Mucosa of stomach (tissue), 1 donor: ENCODE results near the gene NT5DC2.
"Not testable (repeated sequence)": the region's sequence is repeated elsewhere in the genome, so short reads cannot be mapped to it uniquely, and the experiment has no call there.

Source experiments
- H3K27me3 ChIP-seq: one replicate; pipeline ENCODE4 v1.7.0; 2013; ENCODE audit warnings: mild to moderate bottlenecking, low read length; ENCODE audit not compliant: control insufficient read depth, insufficient read depth
- H3K36me3 ChIP-seq: one replicate; pipeline ENCODE4 v1.7.0; 2013; ENCODE audit warnings: low read length; ENCODE audit not compliant: control insufficient read depth, insufficient read depth
- H3K4me1 ChIP-seq: one replicate; pipeline ENCODE4 v1.7.0; 2013; ENCODE audit warnings: mild to moderate bottlenecking, low read length; ENCODE audit not compliant: control insufficient read depth, insufficient read depth
- H3K4me3 ChIP-seq: one replicate; pipeline ENCODE4 v1.7.0; 2013; ENCODE audit warnings: low read length
- H3K9ac ChIP-seq: one replicate; pipeline ENCODE4 v1.7.0; 2013; ENCODE audit warnings: mild to moderate bottlenecking, low read length, moderate library complexity
- H3K9me3 ChIP-seq: one replicate; pipeline ENCODE4 v1.7.0; 2013; ENCODE audit warnings: mild to moderate bottlenecking, low read length, moderate library complexity; ENCODE audit not compliant: control insufficient read depth
- donor health status: Pancreatic carcinoma.

Gene NT5DC2

DNA sequence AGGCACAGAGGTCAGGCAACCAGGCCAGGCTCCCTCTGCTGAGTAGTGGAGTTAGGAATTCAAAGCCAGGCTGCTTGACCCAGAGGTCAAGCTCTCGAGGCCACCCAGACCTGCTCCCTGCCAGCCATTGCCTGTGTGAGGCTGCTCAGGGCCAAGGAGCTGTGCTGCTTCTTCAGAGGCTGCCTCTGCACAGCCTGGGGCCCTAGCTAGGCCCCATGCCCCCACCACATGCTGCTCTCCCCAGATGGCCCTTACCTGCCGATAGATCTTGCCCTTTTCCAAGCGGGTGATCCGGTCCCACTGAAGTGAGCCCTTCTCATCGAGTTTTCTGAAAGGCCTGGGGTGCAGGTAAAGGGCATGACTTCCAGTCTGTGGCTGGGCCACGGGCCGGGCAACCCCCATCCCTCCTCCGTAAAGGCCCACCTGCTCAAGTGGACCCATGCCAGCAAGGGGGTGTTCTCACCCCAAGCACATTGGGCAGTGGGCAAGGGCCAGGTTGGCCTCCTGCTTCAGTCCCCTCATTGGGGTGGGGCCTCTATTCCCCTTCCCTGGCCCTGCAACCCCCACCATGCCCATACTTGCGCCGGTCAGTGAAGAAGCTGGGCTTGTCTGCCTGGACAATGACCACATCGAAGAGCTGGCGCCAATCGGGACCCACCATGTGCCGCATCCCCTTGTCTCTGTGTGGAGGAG, 6.5 kb downstream of the NT5DC2 start:
- H3K9ac ChIP-seq = no peak overlapping the region
- no peaks in the 10 kb centered on the region for H3K9me3 ChIP-seq
- no peaks in the 10 kb centered on the region for H3K27me3 ChIP-seq
- H3K36me3 ChIP-seq = no peaks in the 10 kb centered on the region
- H3K4me1 ChIP-seq = no peaks in the 10 kb centered on the region
- no peak overlapping the region for H3K4me3 ChIP-seq

DNA sequence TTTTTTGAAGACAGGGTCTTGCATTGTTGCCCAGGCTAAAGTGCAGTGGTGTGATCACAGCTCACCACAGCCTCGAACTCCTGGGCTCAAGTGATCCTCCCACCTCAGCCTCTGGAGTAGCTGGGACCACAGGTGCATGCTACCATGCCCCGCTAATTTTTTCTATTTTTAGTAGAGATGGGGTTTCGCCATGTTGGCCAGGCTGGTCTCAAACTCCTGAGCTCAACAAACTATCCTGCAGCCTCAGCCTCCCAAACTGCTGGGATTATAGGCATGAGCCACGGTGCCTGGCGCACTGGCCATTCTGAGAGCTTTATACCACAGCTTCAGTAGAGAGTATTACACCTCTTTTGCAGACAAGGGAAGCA, 7.0 kb downstream of the NT5DC2 start:
- H3K4me3 ChIP-seq, H3K27me3 ChIP-seq, H3K9ac ChIP-seq, H3K36me3 ChIP-seq, H3K9me3 ChIP-seq, H3K4me1 ChIP-seq: not testable (repeated sequence)

DNA sequence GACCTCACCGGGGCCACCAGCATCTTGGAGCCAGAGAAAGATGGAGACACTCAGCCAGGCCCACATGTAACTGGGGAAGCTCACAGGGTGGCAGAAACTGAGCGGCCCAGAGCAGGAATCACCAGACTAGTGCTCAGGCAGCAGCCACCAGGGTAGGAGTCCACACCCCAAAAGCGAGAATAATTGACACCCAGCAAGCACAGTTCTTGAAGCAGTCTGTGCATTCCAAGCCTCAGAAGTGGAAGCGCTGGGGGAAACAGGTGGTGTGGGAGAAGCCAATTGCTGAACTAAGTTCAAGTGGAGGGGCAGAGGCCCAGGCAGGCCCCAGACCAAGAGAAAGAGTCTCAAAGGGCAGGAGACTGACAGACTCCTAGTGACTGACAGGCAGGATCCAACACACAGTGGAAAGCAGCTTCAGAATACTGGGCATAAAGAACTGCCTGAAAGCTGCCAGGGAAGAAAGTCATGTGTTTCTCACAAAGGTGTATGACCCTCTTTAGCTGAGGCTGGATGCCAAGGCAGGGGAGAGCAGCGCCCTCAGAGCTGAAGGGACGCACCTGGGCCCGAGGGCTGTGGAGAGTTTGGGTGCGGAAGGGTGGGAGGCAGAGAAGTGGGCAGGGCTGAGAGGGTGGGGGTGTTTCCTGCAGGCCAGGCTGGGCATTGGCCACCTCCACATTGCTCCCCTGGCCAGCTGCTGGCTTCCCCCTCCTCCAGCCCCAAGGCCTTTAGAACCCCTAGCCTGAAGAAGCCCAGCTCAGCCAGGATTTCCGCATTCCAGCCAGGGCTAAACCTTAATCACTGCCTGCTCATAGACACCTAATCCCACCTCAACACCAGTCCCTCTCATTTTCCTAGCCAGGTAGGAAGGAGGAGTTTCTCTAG, 7.7 kb downstream of the NT5DC2 start:
- no peaks in the 10 kb centered on the region for H3K36me3 ChIP-seq
- no peaks in the 10 kb centered on the region for H3K27me3 ChIP-seq
- no peak overlapping the region for H3K9ac ChIP-seq
- no peak overlapping the region for H3K4me3 ChIP-seq
- H3K4me1 ChIP-seq = no peaks in the 10 kb centered on the region
- no peaks in the 10 kb centered on the region for H3K9me3 ChIP-seq

DNA sequence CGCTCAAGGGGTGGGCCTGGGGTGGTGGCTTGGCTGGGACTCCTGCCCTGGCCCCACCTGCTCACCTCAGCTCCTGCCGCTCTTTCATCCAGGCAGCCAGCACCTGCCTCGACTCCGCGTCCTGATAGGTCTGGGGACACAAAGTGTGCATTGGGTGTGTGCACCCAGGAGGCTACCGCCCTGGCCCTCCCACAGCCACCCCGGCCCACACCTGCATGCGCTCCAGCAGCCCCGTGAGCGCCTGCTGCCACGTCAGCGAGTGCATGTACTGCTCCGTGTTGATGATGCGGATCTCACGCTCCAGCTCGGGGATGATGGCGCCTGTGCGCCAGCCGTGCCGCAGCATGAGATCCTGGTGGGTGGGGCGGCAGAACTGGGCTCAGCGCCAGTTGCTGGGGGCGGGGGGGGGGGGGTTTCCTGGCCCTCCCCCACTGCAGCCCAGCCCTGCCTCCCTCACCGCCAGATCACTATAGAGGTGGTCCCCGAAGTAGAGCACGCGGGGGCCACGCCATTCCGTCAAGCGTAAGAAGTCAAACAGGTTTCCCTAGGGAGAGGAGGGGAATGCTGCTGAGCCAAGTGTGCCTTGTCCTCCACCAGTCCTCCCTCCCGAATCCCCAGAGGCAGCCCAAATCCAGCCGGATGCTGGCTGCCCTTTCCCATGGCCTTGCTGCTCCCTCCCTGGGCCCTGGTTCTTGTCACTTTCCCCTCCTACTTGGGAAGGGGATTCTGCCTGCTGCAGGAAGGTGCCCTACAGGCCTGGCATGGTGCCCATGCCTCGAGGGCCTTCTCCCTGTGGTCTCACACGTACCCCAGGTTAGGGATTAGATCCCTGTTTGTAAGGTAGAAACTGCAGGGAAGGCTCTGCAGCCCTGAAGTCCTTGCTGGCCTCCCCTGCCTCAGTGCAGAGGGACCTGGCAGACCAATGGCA, 8.6 kb downstream of the NT5DC2 start:
- Histone ChIP-seq H3K27me3 (no peaks in the 10 kb centered on the region), H3K9me3 (no peaks in the 10 kb centered on the region), H3K4me1 (no peaks in the 10 kb centered on the region), H3K4me3 (no peak overlapping the region), H3K36me3 (no peaks in the 10 kb centered on the region), H3K9ac (no peak overlapping the region)

DNA sequence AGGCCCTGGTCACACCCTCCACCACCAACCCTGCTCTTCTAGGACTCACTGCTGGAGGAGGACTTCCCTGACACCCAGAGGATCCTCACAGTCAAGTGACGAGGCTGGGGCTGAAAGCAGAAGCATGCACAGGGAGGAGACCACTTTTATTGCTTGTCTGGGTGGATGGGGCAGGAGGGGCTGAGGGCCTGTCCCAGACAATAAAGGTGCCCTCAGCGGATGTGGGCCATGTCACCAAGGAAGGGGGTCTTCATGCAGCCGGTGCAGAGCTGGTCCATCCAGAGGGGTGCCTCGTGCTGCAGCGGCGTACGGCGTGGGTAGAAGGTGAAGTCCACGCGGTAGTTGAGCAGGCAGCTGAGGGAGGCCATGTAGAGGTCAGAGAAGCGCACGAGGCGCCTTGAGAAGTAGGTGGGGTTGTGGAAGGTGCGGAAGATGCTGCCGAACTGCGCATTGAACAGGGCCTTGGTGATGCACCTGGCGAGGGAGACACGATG, 9.4 kb downstream of the NT5DC2 start:
- no peak overlapping the region for H3K4me3 ChIP-seq
- H3K27me3 ChIP-seq = no peaks in the 10 kb centered on the region
- no peaks in the 10 kb centered on the region for H3K4me1 ChIP-seq
- H3K9ac ChIP-seq = no peak overlapping the region
- H3K36me3 ChIP-seq = no peaks in the 10 kb centered on the region
- no peaks in the 10 kb centered on the region for H3K9me3 ChIP-seq

DNA sequence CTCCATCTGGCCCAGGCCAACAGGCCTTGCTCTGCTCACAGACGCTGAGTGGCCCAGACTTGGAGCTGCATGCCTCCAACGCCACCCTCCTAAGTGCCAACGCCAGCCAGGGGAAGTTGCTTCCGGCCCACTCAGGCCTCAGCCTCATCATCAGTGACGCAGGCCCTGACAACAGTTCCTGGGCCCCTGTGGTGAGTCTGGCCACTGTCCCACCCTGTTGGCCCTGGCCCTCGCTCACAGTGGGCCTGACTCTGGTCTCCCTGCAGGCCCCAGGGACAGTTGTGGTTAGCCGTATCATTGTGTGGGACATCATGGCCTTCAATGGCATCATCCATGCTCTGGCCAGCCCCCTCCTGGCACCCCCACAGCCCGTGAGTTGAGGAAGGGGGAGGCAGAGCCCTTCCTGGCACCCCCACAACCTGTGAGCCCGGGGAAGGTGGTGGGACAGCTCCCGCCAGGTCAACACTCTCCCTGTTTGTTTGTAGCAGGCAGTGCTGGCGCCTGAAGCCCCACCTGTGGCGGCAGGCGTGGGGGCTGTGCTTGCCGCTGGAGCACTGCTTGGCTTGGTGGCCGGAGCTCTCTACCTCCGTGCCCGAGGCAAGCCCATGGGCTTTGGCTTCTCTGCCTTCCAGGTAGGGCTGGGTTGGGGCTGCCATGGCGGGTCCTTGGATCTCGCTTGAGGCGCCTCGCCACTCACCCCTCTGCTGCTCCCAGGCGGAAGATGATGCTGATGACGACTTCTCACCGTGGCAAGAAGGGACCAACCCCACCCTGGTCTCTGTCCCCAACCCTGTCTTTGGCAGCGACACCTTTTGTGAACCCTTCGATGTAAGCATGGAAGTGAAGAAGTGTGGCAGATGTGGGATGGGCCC, 10.0 kb downstream of the NT5DC2 start:
- Histone ChIP-seq H3K4me3 (no peak overlapping the region), H3K9me3 (no peaks in the 10 kb centered on the region), H3K4me1 (no peaks in the 10 kb centered on the region), H3K27me3 (no peaks in the 10 kb centered on the region), H3K9ac (no peak overlapping the region), H3K36me3 (no peaks in the 10 kb centered on the region)

DNA sequence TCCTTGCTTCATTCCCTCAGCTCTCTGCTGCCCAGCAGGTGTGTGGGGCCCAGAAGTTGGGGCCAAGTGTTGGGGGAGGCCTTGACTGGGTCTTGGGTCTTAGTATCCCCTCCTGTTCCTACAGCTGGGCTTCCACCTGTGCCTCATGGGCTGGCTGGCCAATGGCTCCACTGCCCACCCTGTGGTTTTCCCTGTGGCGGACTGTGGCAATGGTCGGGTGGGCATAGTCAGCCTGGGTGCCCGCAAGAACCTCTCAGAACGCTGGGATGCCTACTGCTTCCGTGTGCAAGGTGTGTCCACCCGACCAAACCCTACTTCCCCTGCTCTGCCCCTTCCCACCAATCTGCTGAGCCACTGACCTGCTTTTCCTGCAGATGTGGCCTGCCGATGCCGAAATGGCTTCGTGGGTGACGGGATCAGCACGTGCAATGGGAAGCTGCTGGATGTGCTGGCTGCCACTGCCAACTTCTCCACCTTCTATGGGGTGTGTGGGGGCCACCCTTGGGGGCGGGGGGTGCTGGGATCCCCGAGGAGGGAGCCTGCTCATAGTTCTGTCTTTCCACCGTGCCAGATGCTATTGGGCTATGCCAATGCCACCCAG, 10.9 kb downstream of the NT5DC2 start:
- Histone ChIP-seq H3K27me3 (peaks cover 6% of the 10 kb centered on the region), H3K36me3 (no peaks in the 10 kb centered on the region), H3K4me1 (peaks cover 8% of the 10 kb centered on the region), H3K9ac (no peak overlapping the region), H3K4me3 (no peak overlapping the region), H3K9me3 (no peaks in the 10 kb centered on the region)

DNA sequence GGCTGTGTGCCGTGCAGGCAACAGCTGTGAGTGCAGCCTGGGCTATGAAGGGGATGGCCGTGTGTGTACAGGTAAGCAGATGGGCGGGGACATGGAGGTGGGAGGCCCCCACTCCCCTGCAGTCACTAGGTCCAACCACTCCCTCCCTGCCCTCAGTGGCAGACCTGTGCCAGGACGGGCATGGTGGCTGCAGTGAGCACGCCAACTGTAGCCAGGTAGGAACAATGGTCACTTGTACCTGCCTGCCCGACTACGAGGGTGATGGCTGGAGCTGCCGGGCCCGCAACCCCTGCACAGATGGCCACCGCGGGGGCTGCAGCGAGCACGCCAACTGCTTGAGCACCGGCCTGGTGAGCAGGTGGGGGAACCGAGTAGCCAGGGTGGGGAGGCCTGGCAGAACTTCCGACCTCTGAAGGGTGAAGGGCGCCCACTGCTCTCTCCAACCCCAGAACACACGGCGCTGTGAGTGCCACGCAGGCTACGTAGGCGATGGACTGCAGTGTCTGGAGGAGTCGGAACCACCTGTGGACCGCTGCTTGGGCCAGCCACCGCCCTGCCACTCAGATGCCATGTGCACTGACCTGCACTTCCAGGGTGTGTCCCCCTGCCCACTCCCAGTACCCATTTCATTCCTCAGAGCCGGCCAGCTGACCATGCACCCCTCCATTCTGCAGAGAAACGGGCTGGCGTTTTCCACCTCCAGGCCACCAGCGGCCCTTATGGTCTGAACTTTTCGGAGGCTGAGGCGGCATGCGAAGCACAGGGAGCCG, 11.6 kb downstream of the NT5DC2 start:
- Histone ChIP-seq H3K27me3 (peaks cover 13% of the 10 kb centered on the region), H3K4me1 (peaks cover 8% of the 10 kb centered on the region), H3K36me3 (no peaks in the 10 kb centered on the region), H3K9ac (no peak overlapping the region), H3K9me3 (no peaks in the 10 kb centered on the region), H3K4me3 (no peak overlapping the region)

DNA sequence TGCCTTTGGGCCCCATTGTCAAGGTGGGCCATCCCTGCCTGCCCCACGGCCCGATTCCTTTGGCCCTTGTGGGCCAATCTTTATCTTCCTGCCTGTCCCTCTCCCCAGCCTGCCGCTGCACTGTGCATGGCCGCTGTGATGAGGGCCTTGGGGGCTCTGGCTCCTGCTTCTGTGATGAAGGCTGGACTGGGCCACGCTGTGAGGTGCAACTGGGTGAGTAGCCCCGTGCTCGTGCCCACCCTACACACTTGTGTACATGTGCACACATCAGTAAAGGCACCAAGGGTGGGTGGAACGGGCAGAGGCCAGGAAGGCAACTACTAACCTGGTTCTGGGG, 12.2 kb downstream of the NT5DC2 start:
- Histone ChIP-seq H3K4me1 (peaks cover 8% of the 10 kb centered on the region), H3K9ac (no peak overlapping the region), H3K27me3 (peaks cover 17% of the 10 kb centered on the region), H3K9me3 (no peaks in the 10 kb centered on the region), H3K36me3 (no peaks in the 10 kb centered on the region), H3K4me3 (no peak overlapping the region)

DNA sequence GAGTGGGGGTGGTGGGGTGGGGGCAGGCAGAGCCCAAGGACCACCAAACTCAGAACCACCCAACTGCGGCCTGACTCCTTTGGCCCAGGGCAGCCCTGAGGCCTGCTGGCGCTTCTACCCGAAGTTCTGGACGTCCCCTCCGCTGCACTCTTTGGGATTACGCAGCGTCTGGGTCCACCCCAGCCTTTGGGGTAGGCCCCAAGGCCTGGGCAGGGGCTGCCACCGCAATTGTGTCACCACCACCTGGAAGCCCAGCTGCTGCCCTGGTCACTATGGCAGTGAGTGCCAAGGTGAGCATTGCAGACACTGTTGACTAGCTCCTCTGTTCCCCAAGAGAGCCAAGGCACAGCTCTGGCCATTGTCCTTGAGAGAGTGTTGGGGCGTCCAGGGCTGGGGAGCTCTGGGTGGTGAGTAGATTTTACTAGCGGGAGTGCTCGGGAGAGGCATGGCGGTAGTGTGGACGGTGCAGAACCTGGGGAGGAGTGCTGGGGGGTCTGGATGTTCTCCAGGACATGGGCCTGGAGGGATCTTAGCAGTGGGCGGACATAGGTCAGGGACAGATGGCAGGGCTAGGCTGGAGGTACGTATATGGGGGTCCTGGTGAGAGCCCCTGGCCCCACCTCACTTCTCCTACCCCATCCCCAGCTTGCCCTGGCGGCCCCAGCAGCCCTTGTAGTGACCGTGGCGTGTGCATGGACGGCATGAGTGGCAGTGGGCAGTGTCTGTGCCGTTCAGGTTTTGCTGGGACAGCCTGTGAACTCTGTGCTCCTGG, 12.8 kb downstream of the NT5DC2 start:
- Histone ChIP-seq H3K9ac (no peak overlapping the region), H3K4me1 (peaks cover 8% of the 10 kb centered on the region), H3K36me3 (no peaks in the 10 kb centered on the region), H3K4me3 (no peak overlapping the region), H3K27me3 (peaks cover 17% of the 10 kb centered on the region), H3K9me3 (no peaks in the 10 kb centered on the region)
